Neural progenitor cell (in vitro differentiated cells): ENCODE measurements around the gene CTNNA3.

Source experiments
- EZH2 ChIP-seq: fragments of 200-600 bp; sonication (generic); IDR thresholded peaks from 2 replicates; pipeline ENCODE4 v1.6.1; 2017; ENCODE audit warnings: antibody characterized with exemption, mild to moderate bottlenecking, moderate library complexity
- EZH2phosphoT487 ChIP-seq: fragments of 200-600 bp; sonication (generic); IDR thresholded peaks from 2 replicates; pipeline ENCODE4 v1.6.1; 2017; ENCODE audit warnings: antibody characterized with exemption
- TF ChIP-seq, protein P1 (sequence below): fragments of 200-600 bp; sonication (generic); IDR thresholded peaks from 2 replicates; pipeline ENCODE4 v1.5.1; 2017; ENCODE audit warnings: antibody characterized with exemption, mild to moderate bottlenecking

- TF ChIP-seq, protein P1, sequence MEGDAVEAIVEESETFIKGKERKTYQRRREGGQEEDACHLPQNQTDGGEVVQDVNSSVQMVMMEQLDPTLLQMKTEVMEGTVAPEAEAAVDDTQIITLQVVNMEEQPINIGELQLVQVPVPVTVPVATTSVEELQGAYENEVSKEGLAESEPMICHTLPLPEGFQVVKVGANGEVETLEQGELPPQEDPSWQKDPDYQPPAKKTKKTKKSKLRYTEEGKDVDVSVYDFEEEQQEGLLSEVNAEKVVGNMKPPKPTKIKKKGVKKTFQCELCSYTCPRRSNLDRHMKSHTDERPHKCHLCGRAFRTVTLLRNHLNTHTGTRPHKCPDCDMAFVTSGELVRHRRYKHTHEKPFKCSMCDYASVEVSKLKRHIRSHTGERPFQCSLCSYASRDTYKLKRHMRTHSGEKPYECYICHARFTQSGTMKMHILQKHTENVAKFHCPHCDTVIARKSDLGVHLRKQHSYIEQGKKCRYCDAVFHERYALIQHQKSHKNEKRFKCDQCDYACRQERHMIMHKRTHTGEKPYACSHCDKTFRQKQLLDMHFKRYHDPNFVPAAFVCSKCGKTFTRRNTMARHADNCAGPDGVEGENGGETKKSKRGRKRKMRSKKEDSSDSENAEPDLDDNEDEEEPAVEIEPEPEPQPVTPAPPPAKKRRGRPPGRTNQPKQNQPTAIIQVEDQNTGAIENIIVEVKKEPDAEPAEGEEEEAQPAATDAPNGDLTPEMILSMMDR = no peak
- TF ChIP-seq EZH2 = no peak
- no peak for TF ChIP-seq EZH2phosphoT487
These were observed at the start of gene CTNNA3 for GRCh38 chr10:67696029-67696428.
